Testis (tissue), 3 donors: ENCODE measurements around the gene HNMT. TPM values are rescaled to one million over a fixed set of nuclear protein-coding genes. Genes with fewer than 3 reads are reported as not detected.

Experiments used
- DNase-seq: peaks from one replicate; pipeline ENCODE4 v3.0.0-alpha.2; 2019
- H3K27ac ChIP-seq, 2 donors: fragments of 200-600 bp; sonication (generic); one replicate each; pipeline ENCODE4 v1.5.1; 2019
- H3K27me3 ChIP-seq: fragments of 200-600 bp; sonication (generic); one replicate; pipeline ENCODE4 v1.5.1; 2019
- H3K36me3 ChIP-seq: fragments of 200-600 bp; sonication (generic); one replicate; pipeline ENCODE4 v1.5.1; 2017; ENCODE audit warnings: low read depth; ENCODE audit errors: missing control alignments
- H3K4me1 ChIP-seq: fragments of 200-600 bp; sonication (generic); one replicate; pipeline ENCODE4 v1.5.1; 2019
- H3K4me3 ChIP-seq, 2 donors: fragments of 200-600 bp; sonication (generic); one replicate each; pipeline ENCODE4 v1.5.1; 2017 to 2019
- H3K9me3 ChIP-seq: fragments of 200-600 bp; sonication (generic); one replicate; pipeline ENCODE4 v1.5.1; 2017
- CTCF ChIP-seq, 3 experiments: fragments of 450-650 bp in 2 of 3; fragments of 200-600 bp in 1 of 3; sonication (generic) in 1 of 3; IDR thresholded peaks; one replicate each; pipeline ENCODE4 v1.5.1; 2016 to 2019; ENCODE audit warnings: antibody characterized with exemption in 3 of 3, mild to moderate bottlenecking in 2 of 3, moderate library complexity in 1 of 3
- POLR2A ChIP-seq: fragments of 450-650 bp; IDR thresholded peaks from one replicate; pipeline ENCODE4 v1.6.1; 2017; ENCODE audit warnings: antibody characterized with exemption, mild to moderate bottlenecking, moderate library complexity
- WGBS, 2 donors: methylation state at CpG; one replicate each; pipeline ENCODE4 v1.1.5; 2018; 5-methylcytosine and 5-hydroxymethylcytosine counted together
- intact Hi-C: fragments of 100-400 bp; cut with DNase I; formaldehyde crosslinking; loops from one replicate; pipeline ENCODE4 v1.15.1; 2023; ENCODE audit warnings: low total_unique reads
- polyA plus RNA-seq: library from polyadenylated mRNA; stranded (reverse); fragments of 350-450 nt; fragmentation: Illumina TruSeq; extraction: RNeasy Lipid Tissue Mini Kit (QIAGEN cat#74804); gene quantifications from one replicate; pipeline ENCODE4 v1.2.3, GENCODE V29; 2014; ENCODE audit warnings: low read depth, low replicate concordance; ENCODE audit not compliant: insufficient read depth
- total RNA-seq, 2 donors: library from RNA; depleted of rRNA; stranded (reverse); fragments of >200 nt; gene quantifications; one replicate each; pipeline ENCODE4 v1.2.3, GENCODE V29; 2016

The HNMT gene
- total and polyA plus RNA-seq, 3 donors from 2014 or later: 13.6 to 20.8 (median 15.7) TPM

DNA sequence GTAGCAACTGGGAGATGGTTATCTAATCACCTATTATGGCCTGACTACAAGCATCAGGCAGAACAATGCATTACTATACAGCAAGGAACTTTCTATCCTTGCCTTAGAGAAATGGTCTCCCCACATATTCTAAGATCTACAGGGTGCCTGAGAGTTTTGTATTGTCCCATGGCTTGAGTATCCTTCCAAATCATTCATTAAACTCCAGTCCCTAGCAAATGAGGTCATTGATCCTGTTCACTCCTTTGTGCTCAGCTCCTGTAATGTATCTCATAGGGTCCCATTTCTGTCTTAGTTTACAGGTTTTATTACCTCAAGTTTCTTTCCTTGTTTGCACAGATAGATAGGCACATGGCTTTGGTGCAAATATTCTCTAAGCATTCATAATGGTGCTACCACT is 9.0 kb downstream of the HNMT start:
- no peak overlapping the region for H3K27ac ChIP-seq
- H3K36me3 ChIP-seq: no peaks in the 10 kb centered on the region
- intact Hi-C loops: no loop called here
- no peak overlapping the region for H3K4me3 ChIP-seq
- DNase-seq: no peak
- no peak for TF ChIP-seq POLR2A
- TF ChIP-seq CTCF (IDR thresholded peaks at IDR 0.05): no peak
- no peaks in the 10 kb centered on the region for H3K27me3 ChIP-seq
- no peaks in the 10 kb centered on the region for H3K9me3 ChIP-seq
- no peaks in the 10 kb centered on the region for H3K4me1 ChIP-seq

- no peaks in the 10 kb centered on the region for H3K4me1 ChIP-seq
- H3K27me3 ChIP-seq: no peaks in the 10 kb centered on the region
- intact Hi-C loops: no loop called here
- H3K36me3 ChIP-seq: no peaks in the 10 kb centered on the region
- no peak overlapping the region for H3K27ac ChIP-seq
- no peaks in the 10 kb centered on the region for H3K9me3 ChIP-seq
- H3K4me3 ChIP-seq: no peak overlapping the region
- DNase-seq: no peak
- WGBS, 2 donors: 82 to 85% methylated on average over 8 of the region's 8 CpGs
- TF ChIP-seq CTCF (IDR thresholded peaks at IDR 0.05): no peak
- TF ChIP-seq POLR2A: no peak
These were observed 11.3 kb downstream of the HNMT start for GRCh38 chr2:137975280-137976271.

- Histone ChIP-seq H3K4me3 (no peak overlapping the region), H3K9me3 (no peaks in the 10 kb centered on the region), H3K27me3 (no peaks in the 10 kb centered on the region), H3K36me3 (no peaks in the 10 kb centered on the region), H3K27ac (no peak overlapping the region), H3K4me1 (no peaks in the 10 kb centered on the region)
- no peak for TF ChIP-seq POLR2A
- no peak for TF ChIP-seq CTCF (IDR thresholded peaks at IDR 0.05)
- 86 to 92% methylated on average over 3 of the region's 3 CpGs for WGBS, 2 donors
- DNase-seq: no peak
- intact Hi-C loops: no loop called here
These were observed 12.0 kb downstream of the HNMT start for GRCh38 chr2:137976274-137976673.

GRCh38 chr2:137977790-137978189 is 13.5 kb downstream of the HNMT start:
- DNase-seq: no peak
- Histone ChIP-seq H3K36me3 (no peaks in the 10 kb centered on the region), H3K27ac (no peak overlapping the region), H3K4me1 (peaks cover 8% of the 10 kb centered on the region), H3K9me3 (no peaks in the 10 kb centered on the region), H3K4me3 (no peak overlapping the region), H3K27me3 (no peaks in the 10 kb centered on the region)
- intact Hi-C loops: no loop called here
- TF ChIP-seq CTCF (IDR thresholded peaks at IDR 0.05) (no peak), POLR2A (no peak)

DNA sequence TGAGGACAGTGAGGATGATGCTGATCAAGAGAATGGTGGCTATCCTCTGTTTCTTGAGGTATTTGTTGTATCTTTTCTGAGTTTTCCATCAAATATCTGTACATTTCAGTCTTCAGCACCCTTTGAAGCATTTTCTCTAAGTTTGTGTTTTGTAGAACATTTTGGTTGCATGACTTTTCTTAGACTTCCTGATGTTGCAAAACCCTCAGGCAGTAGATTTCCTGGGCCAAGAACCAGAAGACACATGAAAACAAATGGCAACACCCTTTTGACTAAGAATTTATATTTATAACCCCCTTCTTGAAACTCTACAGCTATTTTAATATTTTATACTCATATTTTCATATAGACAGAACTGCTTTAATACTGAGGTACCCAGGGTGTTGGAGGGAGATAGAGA is 16.2 kb downstream of the HNMT start:
- Histone ChIP-seq H3K36me3 (no peaks in the 10 kb centered on the region), H3K27me3 (no peaks in the 10 kb centered on the region), H3K9me3 (no peaks in the 10 kb centered on the region), H3K27ac (no peak overlapping the region), H3K4me1 (peaks cover 8% of the 10 kb centered on the region), H3K4me3 (no peak overlapping the region)
- TF ChIP-seq POLR2A (no peak), CTCF (IDR thresholded peaks at IDR 0.05) (no peak)
- DNase-seq: no peak
- intact Hi-C loops: no loop called here
